ENCODE measurements around the gene MBD6. TPM values are rescaled to one million over a fixed set of nuclear protein-coding genes. Genes with fewer than 3 reads are reported as not detected.

The MBD6 gene
- total RNA-seq, 2 experiments from 2014 or later, result 23.9 to 110 TPM

DNA sequence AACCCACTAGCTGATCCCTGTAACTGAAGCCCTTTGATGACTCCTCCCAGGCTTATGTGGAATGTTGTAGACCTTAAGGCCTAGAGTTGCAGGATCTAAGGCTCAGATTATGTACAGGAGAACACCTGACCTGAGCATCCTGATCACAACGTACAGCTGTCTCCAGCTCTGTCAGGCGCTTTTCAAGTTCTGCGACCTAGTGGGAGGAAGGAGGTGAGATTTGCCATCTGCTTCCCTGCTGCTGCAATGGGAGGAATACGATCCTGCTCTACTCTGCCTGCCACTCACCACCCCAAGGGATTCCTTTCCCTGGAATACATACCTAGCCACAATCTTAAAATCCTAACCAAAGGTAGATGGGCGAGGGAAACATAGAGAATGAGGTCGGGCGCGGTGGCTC lies 10.5 kb downstream of the MBD6 start:
- H3K4me2 ChIP-seq (ENCODE audit: low read length), result no peak overlapping the region
- H3K27ac ChIP-seq (ENCODE audit: low read depth, low read length, poor library complexity, severe bottlenecking), result no peak overlapping the region
- no peaks in the 10 kb centered on the region for H3K9me3 ChIP-seq (ENCODE audit: low read length)
- intact Hi-C loops (cut with micrococcal nuclease; ENCODE audit: unreplicated experiment), result no loop called here
- H3K79me2 ChIP-seq (ENCODE audit: insufficient read depth, low read depth, low read length), result no peaks in the 10 kb centered on the region
- H2AFZ ChIP-seq (ENCODE audit: low read length), result no peak overlapping the region
- TF ChIP-seq, protein P1, sequence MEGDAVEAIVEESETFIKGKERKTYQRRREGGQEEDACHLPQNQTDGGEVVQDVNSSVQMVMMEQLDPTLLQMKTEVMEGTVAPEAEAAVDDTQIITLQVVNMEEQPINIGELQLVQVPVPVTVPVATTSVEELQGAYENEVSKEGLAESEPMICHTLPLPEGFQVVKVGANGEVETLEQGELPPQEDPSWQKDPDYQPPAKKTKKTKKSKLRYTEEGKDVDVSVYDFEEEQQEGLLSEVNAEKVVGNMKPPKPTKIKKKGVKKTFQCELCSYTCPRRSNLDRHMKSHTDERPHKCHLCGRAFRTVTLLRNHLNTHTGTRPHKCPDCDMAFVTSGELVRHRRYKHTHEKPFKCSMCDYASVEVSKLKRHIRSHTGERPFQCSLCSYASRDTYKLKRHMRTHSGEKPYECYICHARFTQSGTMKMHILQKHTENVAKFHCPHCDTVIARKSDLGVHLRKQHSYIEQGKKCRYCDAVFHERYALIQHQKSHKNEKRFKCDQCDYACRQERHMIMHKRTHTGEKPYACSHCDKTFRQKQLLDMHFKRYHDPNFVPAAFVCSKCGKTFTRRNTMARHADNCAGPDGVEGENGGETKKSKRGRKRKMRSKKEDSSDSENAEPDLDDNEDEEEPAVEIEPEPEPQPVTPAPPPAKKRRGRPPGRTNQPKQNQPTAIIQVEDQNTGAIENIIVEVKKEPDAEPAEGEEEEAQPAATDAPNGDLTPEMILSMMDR (conservative IDR thresholded peaks at IDR 0.05; ENCODE audit: low read length), result no peak
- no peak for TF ChIP-seq EZH2phosphoT487 (IDR thresholded peaks at IDR 0.05; ENCODE audit: borderline replicate concordance, low read depth, low read length)
- BruUV-seq (replicated peaks), result no TSS peak
- ChIA-PET POLR2A (interaction anchor here (0.9 to 2.6 kb wide), 3 partner anchors 9 to 14 kb away, joined by 3 to 17 read pairs (median 4); no protein-coding TSS in a partner anchor), CTCF (ENCODE audit: unreplicated experiment) (no interaction called here)
- H3K9me2 ChIP-seq (ENCODE audit: insufficient read depth, low read length), result no peaks in the 10 kb centered on the region
- H3K36me3 ChIP-seq (ENCODE audit: insufficient read depth, low read length), result peaks cover 87% of the 10 kb centered on the region
- no peak overlapping the region for H3K4me3 ChIP-seq (ENCODE audit: low read depth, low read length, poor library complexity, severe bottlenecking)
- H3K4me1 ChIP-seq (ENCODE audit: insufficient read depth, low read length, poor library complexity, severe bottlenecking), result no peaks in the 10 kb centered on the region
- H4K20me1 ChIP-seq (ENCODE audit: insufficient read depth, low read length), result no peaks in the 10 kb centered on the region
- DNase-seq (ENCODE audit: low spot score), result no peak

DNA sequence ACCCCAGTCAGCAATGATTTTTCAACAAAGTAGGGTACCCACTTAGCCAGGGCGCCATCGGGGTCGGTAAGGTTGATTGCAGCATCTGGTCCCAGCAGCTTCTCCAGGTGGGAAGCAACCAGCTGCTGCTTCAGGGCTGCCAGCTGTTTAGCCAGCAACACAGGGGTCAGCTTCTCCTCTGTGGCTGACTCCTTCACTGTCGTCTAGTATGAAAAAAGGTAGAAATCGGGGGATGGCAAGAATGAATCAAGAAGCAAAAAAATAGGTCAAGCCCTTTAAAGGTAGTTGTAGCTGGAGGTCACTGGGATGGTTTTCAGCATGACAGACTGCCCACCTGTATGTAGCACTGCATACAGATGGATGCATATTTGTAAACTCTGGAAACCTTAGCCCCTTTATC lies 11.6 kb downstream of the MBD6 start:
- H3K36me3 ChIP-seq (ENCODE audit: insufficient read depth, low read length), result peaks cover 87% of the 10 kb centered on the region
- H3K9me2 ChIP-seq (ENCODE audit: insufficient read depth, low read length), result no peaks in the 10 kb centered on the region
- no peak for DNase-seq (ENCODE audit: low spot score)
- CTCF ChIA-PET (ENCODE audit: unreplicated experiment), result interaction anchor here (0.5 to 0.6 kb wide), 2 partner anchors 11 to 1546 kb away, joined by 3 read pairs; partner anchors contain the start of gene MBD6
- H3K4me2 ChIP-seq (ENCODE audit: low read length), result no peak overlapping the region
- no TSS peak for BruUV-seq (replicated peaks)
- no peaks in the 10 kb centered on the region for H4K20me1 ChIP-seq (ENCODE audit: insufficient read depth, low read length)
- peaks cover 5% of the 10 kb centered on the region for H3K4me1 ChIP-seq (ENCODE audit: insufficient read depth, low read length, poor library complexity, severe bottlenecking)
- H3K27ac ChIP-seq (ENCODE audit: low read depth, low read length, poor library complexity, severe bottlenecking), result no peak overlapping the region
- no peaks in the 10 kb centered on the region for H3K9me3 ChIP-seq (ENCODE audit: low read length)
- no peaks in the 10 kb centered on the region for H3K79me2 ChIP-seq (ENCODE audit: insufficient read depth, low read depth, low read length)
- intact Hi-C loops (cut with micrococcal nuclease; ENCODE audit: unreplicated experiment), result no loop called here
- H3K4me3 ChIP-seq (ENCODE audit: low read depth, low read length, poor library complexity, severe bottlenecking), result no peak overlapping the region
- H2AFZ ChIP-seq (ENCODE audit: low read length), result no peak overlapping the region
- TF ChIP-seq, protein P1 (conservative IDR thresholded peaks at IDR 0.05; ENCODE audit: low read length), result no peak
- TF ChIP-seq EZH2phosphoT487 (IDR thresholded peaks at IDR 0.05; ENCODE audit: borderline replicate concordance, low read depth, low read length), result no peak
- POLR2A ChIA-PET, result interaction anchor here (0.6 to 2.6 kb wide), 2 partner anchors 10 to 124 kb away, joined by 3 to 17 read pairs; no protein-coding TSS in a partner anchor

- Histone ChIP-seq H3K79me2 (ENCODE audit: insufficient read depth, low read depth, low read length) (no peaks in the 10 kb centered on the region), H3K9me3 (ENCODE audit: low read length) (no peaks in the 10 kb centered on the region), H2AFZ (ENCODE audit: low read length) (no peak overlapping the region), H3K9me2 (ENCODE audit: insufficient read depth, low read length) (no peaks in the 10 kb centered on the region), H4K20me1 (ENCODE audit: insufficient read depth, low read length) (no peaks in the 10 kb centered on the region), H3K4me3 (ENCODE audit: low read depth, low read length, poor library complexity, severe bottlenecking) (no peak overlapping the region), H3K36me3 (ENCODE audit: insufficient read depth, low read length) (peaks cover 85% of the 10 kb centered on the region), H3K27ac (ENCODE audit: low read depth, low read length, poor library complexity, severe bottlenecking) (no peak overlapping the region), H3K4me2 (ENCODE audit: low read length) (no peak overlapping the region), H3K4me1 (ENCODE audit: insufficient read depth, low read length, poor library complexity, severe bottlenecking) (peaks cover 6% of the 10 kb centered on the region)
- ChIA-PET POLR2A (interaction anchor here (0.6 kb wide), 1 partner anchor 123 kb away, joined by 3 read pairs; no protein-coding TSS in a partner anchor), CTCF (ENCODE audit: unreplicated experiment) (no interaction called here)
- no peak for DNase-seq (ENCODE audit: low spot score)
- intact Hi-C loops (cut with micrococcal nuclease; ENCODE audit: unreplicated experiment), result no loop called here
- no TSS peak for BruUV-seq (replicated peaks)
- no peak for TF ChIP-seq EZH2phosphoT487 (IDR thresholded peaks at IDR 0.05; ENCODE audit: borderline replicate concordance, low read depth, low read length)
- TF ChIP-seq, protein P1 (conservative IDR thresholded peaks at IDR 0.05; ENCODE audit: low read length), result no peak
These were observed 12.4 kb downstream of the MBD6 start for GRCh38 chr12:57534991-57535543.

Measured in OCI-LY7 (cell line).